ENCODE results near the gene TGFB1I1. TPM values are rescaled to one million over a fixed set of nuclear protein-coding genes. Genes with fewer than 3 reads are reported as not detected.

The TGFB1I1 gene
- total and polyA plus RNA-seq, 2 donors (not counting 3 experiments of a cell fraction or from before 2014, with no cell fraction given), result 73.7 to 115 TPM

- no TSS peak for BruUV-seq (replicated peaks)
- ChIA-PET CTCF (no interaction called here), POLR2A (no interaction called here)
- H4K20me1 ChIP-seq (replicated peaks; ENCODE audit: control insufficient read depth, extremely low read depth, insufficient read depth, low read length), result no peaks in the 10 kb centered on the region
- H2AFZ ChIP-seq (ENCODE audit: low read depth, low read length), result no peak overlapping the region
- no peaks in the 10 kb centered on the region for H3K9me3 ChIP-seq (replicated peaks; ENCODE audit: control insufficient read depth, insufficient read depth, low read length)
- H3K36me3 ChIP-seq (ENCODE audit: control insufficient read depth in 2 of 2, extremely low read depth in 1 of 2, insufficient read depth in 2 of 2, low read length in 2 of 2), result no peaks in the 10 kb centered on the region
- intact Hi-C loops (cut with micrococcal nuclease) (no loop called here), dilution Hi-C loops (cut with MboI; ENCODE audit: extremely low pct_ligation_motif_present, low sequenced_read_pairs) (no loop called here)
- no peak overlapping the region for H3K4me3 ChIP-seq (replicated peaks in 1 of 3; ENCODE audit: insufficient read depth in 1 of 3, low read depth in 1 of 3, low read length in 3 of 3)
- no peaks in the 10 kb centered on the region for H3K4me1 ChIP-seq (ENCODE audit: control insufficient read depth, extremely low read depth, insufficient read depth, low read length)
- no peak overlapping the region for H3K4me2 ChIP-seq (ENCODE audit: insufficient read depth, low read length)
- H3K27ac ChIP-seq (ENCODE audit: insufficient read depth, low read depth, low read length), result no peak overlapping the region
- TF ChIP-seq MAX (IDR thresholded peaks at IDR 0.05; ENCODE audit: insufficient read depth, insufficient read length), result no peak
- no peak for TF ChIP-seq JUN (IDR thresholded peaks at IDR 0.05; ENCODE audit: borderline replicate concordance, insufficient read depth, insufficient read length, low read depth)
- TF ChIP-seq POLR2A (IDR thresholded peaks at IDR 0.05; ENCODE audit: low read depth, low read length), result no peak
- no peak for TF ChIP-seq MYC (IDR thresholded peaks at IDR 0.05; ENCODE audit: low read depth, low read length)
- TF ChIP-seq POLR2AphosphoS5 (IDR thresholded peaks at IDR 0.05; ENCODE audit: insufficient read depth, low read depth, low read length), result no peak
- no peak for TF ChIP-seq CTCF (IDR thresholded peaks at IDR 0.05; ENCODE audit: extremely low read depth in 1 of 2, insufficient read depth in 1 of 2, low read depth in 1 of 2, low read length in 2 of 2)
- H3K9me1 ChIP-seq (replicated peaks; ENCODE audit: control insufficient read depth, extremely low read depth, insufficient read depth, low read length), result no peaks in the 10 kb centered on the region
- H3K27me3 ChIP-seq (ENCODE audit: control insufficient read depth in 2 of 2, insufficient read depth in 2 of 2, low read length in 2 of 2), result peaks cover 3 to 11% of the 10 kb centered on the region in 2 experiments
- no peak overlapping the region for H3K9ac ChIP-seq (replicated peaks; ENCODE audit: extremely low read depth, insufficient read depth, low read length)
- H3K79me2 ChIP-seq (ENCODE audit: control insufficient read depth, insufficient read depth, low read length), result no peaks in the 10 kb centered on the region
- DNase-seq (ENCODE audit: low read depth, low spot score) (no peak), FAIRE-seq (no peak)
Observed at GRCh38 chr16:31436221-31437045, 35.5 kb upstream of the TGFB1I1 start.
